Parathyroid adenoma (tissue), 2 donors: Measurements from ENCODE around the gene ITGBL1.

Experiments used
- H2AFZ ChIP-seq: fragments of 300-600 bp; sonication (generic); one replicate; pipeline ENCODE4 v1.7.0; 2017; ENCODE audit warnings: antibody characterized with exemption, mild to moderate bottlenecking
- H3K27ac ChIP-seq: fragments of 300-600 bp; sonication (generic); one replicate; pipeline ENCODE4 v1.7.0; 2017
- H3K27me3 ChIP-seq: fragments of 300-600 bp; sonication (generic); one replicate; pipeline ENCODE4 v1.7.0; 2017; ENCODE audit warnings: low read length; ENCODE audit not compliant: control insufficient read depth, insufficient read depth
- H3K36me3 ChIP-seq: fragments of 300-600 bp; sonication (generic); one replicate; pipeline ENCODE4 v1.7.0; 2017; ENCODE audit warnings: low read length; ENCODE audit not compliant: control insufficient read depth, insufficient read depth
- H3K4me1 ChIP-seq: fragments of 300-600 bp; sonication (generic); one replicate; pipeline ENCODE4 v1.7.0; 2017; ENCODE audit warnings: control low read depth
- H3K4me2 ChIP-seq: fragments of 300-600 bp; sonication (generic); one replicate; pipeline ENCODE4 v1.7.0; 2017; ENCODE audit warnings: low read length
- H3K4me3 ChIP-seq: fragments of 300-600 bp; sonication (generic); one replicate; pipeline ENCODE4 v1.7.0; 2017; ENCODE audit warnings: low read depth, low read length
- H3K79me2 ChIP-seq: fragments of 300-600 bp; sonication (generic); one replicate; pipeline ENCODE4 v1.7.0; 2017; ENCODE audit warnings: control low read depth
- H3K9ac ChIP-seq: fragments of 300-600 bp; sonication (generic); one replicate; pipeline ENCODE4 v1.7.0; 2017; ENCODE audit warnings: mild to moderate bottlenecking
- H3K9me3 ChIP-seq: fragments of 300-600 bp; sonication (generic); one replicate; pipeline ENCODE4 v1.7.0; 2017; ENCODE audit warnings: low read length; ENCODE audit not compliant: control insufficient read depth
- CTCF ChIP-seq: fragments of 300-600 bp; sonication (generic); IDR thresholded peaks from one replicate; pipeline ENCODE4 v1.7.0; 2017; ENCODE audit warnings: antibody characterized with exemption, mild to moderate bottlenecking
- donor health status: primary hyperparathyroidism.

ITGBL1 gene

GRCh38 chr13:101570410-101570809 lies 117.9 kb downstream of the ITGBL1 start:
- H3K27me3 ChIP-seq: no peaks in the 10 kb centered on the region
- no peaks in the 10 kb centered on the region for H3K4me1 ChIP-seq

GRCh38 chr13:101572456-101572855 lies 120.0 kb downstream of the ITGBL1 start:
- no peak for TF ChIP-seq CTCF
- no peaks in the 10 kb centered on the region for H3K9me3 ChIP-seq

More at GRCh38 chr13:101570410-101570809, 117.9 kb downstream of the ITGBL1 start:
- H3K9ac ChIP-seq: no peak overlapping the region
- H3K79me2 ChIP-seq: no peaks in the 10 kb centered on the region
- no peaks in the 10 kb centered on the region for H3K9me3 ChIP-seq
- no peaks in the 10 kb centered on the region for H3K36me3 ChIP-seq
- H3K4me2 ChIP-seq: no peak overlapping the region
- H2AFZ ChIP-seq: no peak overlapping the region
- no peak for TF ChIP-seq CTCF
- no peak overlapping the region for H3K27ac ChIP-seq
- H3K4me3 ChIP-seq: no peak overlapping the region

DNA sequence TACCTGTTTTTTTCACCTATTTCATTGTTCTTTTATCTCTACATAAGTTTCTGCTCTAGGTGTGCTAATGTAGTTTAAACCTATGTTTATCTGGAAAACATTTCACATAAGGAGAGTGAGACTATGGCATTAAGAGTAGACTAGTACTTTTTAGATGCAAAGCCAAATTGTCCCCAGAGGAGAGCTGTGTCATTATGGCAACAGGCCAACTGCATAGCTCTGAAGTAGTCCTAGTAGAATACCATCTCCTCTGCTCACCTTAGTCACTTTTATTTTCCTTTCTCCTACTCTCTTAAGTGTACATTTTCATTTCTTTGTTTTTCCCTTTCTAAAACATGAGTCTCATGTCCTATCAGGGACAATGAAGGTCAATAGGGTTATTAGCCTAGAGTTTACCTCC lies 123.1 kb downstream of the ITGBL1 start:
- H3K79me2 ChIP-seq: no peaks in the 10 kb centered on the region
- no peak overlapping the region for H2AFZ ChIP-seq
- H3K4me1 ChIP-seq: no peaks in the 10 kb centered on the region
- no peak overlapping the region for H3K4me2 ChIP-seq
- no peaks in the 10 kb centered on the region for H3K27me3 ChIP-seq
- no peak overlapping the region for H3K9ac ChIP-seq
- no peaks in the 10 kb centered on the region for H3K36me3 ChIP-seq
- no peak overlapping the region for H3K4me3 ChIP-seq
- no peak overlapping the region for H3K27ac ChIP-seq
- H3K9me3 ChIP-seq: no peaks in the 10 kb centered on the region
- TF ChIP-seq CTCF: no peak

More at GRCh38 chr13:101572456-101572855, 120.0 kb downstream of the ITGBL1 start:
- Histone ChIP-seq H3K79me2 (no peaks in the 10 kb centered on the region), H3K27me3 (no peaks in the 10 kb centered on the region), H2AFZ (no peak overlapping the region), H3K4me3 (no peak overlapping the region), H3K9ac (no peak overlapping the region), H3K36me3 (no peaks in the 10 kb centered on the region), H3K4me2 (no peak overlapping the region), H3K4me1 (no peaks in the 10 kb centered on the region), H3K27ac (no peak overlapping the region)

DNA sequence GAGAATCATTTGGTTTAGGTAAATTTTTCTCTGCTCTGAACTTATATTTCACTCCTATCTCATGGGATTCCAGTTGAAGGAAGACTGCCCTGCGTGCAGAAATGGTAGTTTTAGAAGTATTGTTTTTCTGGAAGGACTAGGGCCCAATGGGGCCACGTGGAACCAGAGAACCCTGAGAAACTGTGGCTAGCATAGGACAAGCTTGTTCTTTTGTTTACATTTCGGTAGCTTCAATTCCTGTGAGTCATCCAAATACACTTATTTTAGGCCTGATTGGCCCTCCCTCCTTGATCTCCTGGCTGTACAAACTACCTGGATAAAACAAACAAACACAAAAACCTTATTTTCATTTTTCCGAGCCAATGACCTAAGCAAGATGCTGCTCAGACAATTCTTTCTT lies 124.0 kb downstream of the ITGBL1 start:
- no peak for TF ChIP-seq CTCF
- no peak overlapping the region for H3K4me2 ChIP-seq
- no peaks in the 10 kb centered on the region for H3K4me1 ChIP-seq
- H3K27me3 ChIP-seq: no peaks in the 10 kb centered on the region
- no peak overlapping the region for H2AFZ ChIP-seq
- no peak overlapping the region for H3K9ac ChIP-seq
- no peaks in the 10 kb centered on the region for H3K9me3 ChIP-seq
- H3K36me3 ChIP-seq: no peaks in the 10 kb centered on the region
- no peaks in the 10 kb centered on the region for H3K79me2 ChIP-seq
- no peak overlapping the region for H3K4me3 ChIP-seq
- H3K27ac ChIP-seq: no peak overlapping the region

- Histone ChIP-seq H3K4me2 (no peak overlapping the region), H3K4me1 (no peaks in the 10 kb centered on the region), H3K4me3 (no peak overlapping the region), H3K79me2 (no peaks in the 10 kb centered on the region), H3K9me3 (no peaks in the 10 kb centered on the region), H3K9ac (no peak overlapping the region), H3K27ac (no peak overlapping the region), H3K36me3 (no peaks in the 10 kb centered on the region), H2AFZ (no peak overlapping the region), H3K27me3 (no peaks in the 10 kb centered on the region)
- TF ChIP-seq CTCF: no peak
Measured at GRCh38 chr13:101576977-101577376, 124.5 kb downstream of the ITGBL1 start.
